ENCODE measurements around the gene SERPINE2.
A peak's percentile ranks its signal among the peaks of the same experiment; 100 is the strongest.

The SERPINE2 gene

DNA sequence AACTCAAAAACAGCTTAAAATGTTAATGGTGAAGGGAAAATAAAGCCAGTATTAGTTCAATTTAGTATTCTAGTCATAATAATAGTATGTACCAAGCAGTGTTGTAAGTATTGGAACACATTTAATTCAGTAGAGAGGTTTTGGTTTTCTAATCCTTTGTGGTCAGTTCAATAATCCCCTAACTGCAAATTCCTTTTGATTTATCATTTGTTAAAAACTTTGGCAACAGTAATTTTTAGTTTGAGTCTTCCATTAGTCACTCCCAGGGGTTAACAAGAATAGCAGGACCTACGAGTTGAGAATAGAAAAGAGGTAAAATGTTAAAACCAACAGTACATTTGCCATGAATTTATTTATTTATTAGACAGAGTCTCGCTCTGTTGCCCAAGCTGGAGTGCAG lies 71.1 kb downstream of the SERPINE2 start:
- H3K36me3 ChIP-seq (ENCODE audit: low read length) = peaks cover 35% of the 10 kb centered on the region
- no peak overlapping the region for H3K9ac ChIP-seq (ENCODE audit: low read length)

DNA sequence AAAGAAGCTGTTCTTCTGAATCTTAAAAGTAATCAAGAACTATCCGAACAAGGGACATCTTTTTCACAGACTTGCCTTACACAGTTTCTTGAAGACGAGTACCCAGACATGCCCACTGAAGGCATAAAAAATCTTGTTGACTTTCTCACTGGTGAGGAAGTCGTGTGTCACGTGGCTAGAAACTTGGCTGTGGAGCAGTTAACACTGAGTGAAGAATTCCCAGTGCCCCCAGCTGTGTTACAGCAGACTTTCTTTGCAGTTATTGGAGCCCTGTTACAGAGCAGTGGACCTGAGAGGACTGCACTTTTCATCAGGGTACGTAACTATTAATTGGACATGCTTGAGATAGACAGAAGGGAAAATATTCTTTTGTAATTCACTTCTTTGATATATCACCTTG lies 79.4 kb downstream of the SERPINE2 start:
- peaks cover 4% of the 10 kb centered on the region; the same call in 1 of the 2 replicates for H3F3A ChIP-seq (ENCODE audit: insufficient read depth)
- TF ChIP-seq, protein P1, sequence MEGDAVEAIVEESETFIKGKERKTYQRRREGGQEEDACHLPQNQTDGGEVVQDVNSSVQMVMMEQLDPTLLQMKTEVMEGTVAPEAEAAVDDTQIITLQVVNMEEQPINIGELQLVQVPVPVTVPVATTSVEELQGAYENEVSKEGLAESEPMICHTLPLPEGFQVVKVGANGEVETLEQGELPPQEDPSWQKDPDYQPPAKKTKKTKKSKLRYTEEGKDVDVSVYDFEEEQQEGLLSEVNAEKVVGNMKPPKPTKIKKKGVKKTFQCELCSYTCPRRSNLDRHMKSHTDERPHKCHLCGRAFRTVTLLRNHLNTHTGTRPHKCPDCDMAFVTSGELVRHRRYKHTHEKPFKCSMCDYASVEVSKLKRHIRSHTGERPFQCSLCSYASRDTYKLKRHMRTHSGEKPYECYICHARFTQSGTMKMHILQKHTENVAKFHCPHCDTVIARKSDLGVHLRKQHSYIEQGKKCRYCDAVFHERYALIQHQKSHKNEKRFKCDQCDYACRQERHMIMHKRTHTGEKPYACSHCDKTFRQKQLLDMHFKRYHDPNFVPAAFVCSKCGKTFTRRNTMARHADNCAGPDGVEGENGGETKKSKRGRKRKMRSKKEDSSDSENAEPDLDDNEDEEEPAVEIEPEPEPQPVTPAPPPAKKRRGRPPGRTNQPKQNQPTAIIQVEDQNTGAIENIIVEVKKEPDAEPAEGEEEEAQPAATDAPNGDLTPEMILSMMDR (IDR thresholded peaks at IDR 0.05; ENCODE audit: insufficient read depth, low read length, poor library complexity, severe bottlenecking) = no peak
- TF ChIP-seq EZH2phosphoT487 (conservative IDR thresholded peaks at IDR 0.05; ENCODE audit: low read length) = no peak
- no peak overlapping the region for H3K27ac ChIP-seq (ENCODE audit: low read depth, low read length)
- H3K27me3 ChIP-seq (ENCODE audit: low read length) = no peaks in the 10 kb centered on the region
- H3K36me3 ChIP-seq (ENCODE audit: low read length) = peaks cover 33% of the 10 kb centered on the region
- H4K20me1 ChIP-seq (ENCODE audit: low read depth, low read length) = peaks cover 24% of the 10 kb centered on the region
- H3K9me3 ChIP-seq (ENCODE audit: insufficient read depth, low read length) = no peaks in the 10 kb centered on the region
- H3K9me2 ChIP-seq (replicated peaks; ENCODE audit: insufficient read depth, low read length) = no peaks in the 10 kb centered on the region
- peak overlapping the region; percentile 79 for H3K4me2 ChIP-seq (ENCODE audit: low read depth, low read length, poor library complexity, severe bottlenecking)
- H3K79me2 ChIP-seq (ENCODE audit: insufficient read depth, low read length) = peaks cover 69% of the 10 kb centered on the region
- no peak overlapping the region for H2AFZ ChIP-seq (ENCODE audit: low read depth, low read length, severe bottlenecking)
- no peak overlapping the region for H3K9ac ChIP-seq (ENCODE audit: low read length)
- H3K4me3 ChIP-seq (ENCODE audit: insufficient read depth, low read length, poor library complexity, severe bottlenecking) = no peak overlapping the region

More for the DNA sequence above, 71.1 kb downstream of the SERPINE2 start:
- H3F3A ChIP-seq (ENCODE audit: insufficient read depth) = peaks cover 14% of the 10 kb centered on the region; the same call in 1 of the 2 replicates
- peaks cover 7% of the 10 kb centered on the region; the same call in 1 of the 2 replicates for H4K20me1 ChIP-seq (ENCODE audit: low read depth, low read length)
- no peak overlapping the region for H3K4me2 ChIP-seq (ENCODE audit: low read depth, low read length, poor library complexity, severe bottlenecking)
- H3K9me3 ChIP-seq (ENCODE audit: insufficient read depth, low read length) = no peaks in the 10 kb centered on the region
- no peak overlapping the region for H2AFZ ChIP-seq (ENCODE audit: low read depth, low read length, severe bottlenecking)
- H3K27ac ChIP-seq (ENCODE audit: low read depth, low read length) = no peak overlapping the region
- H3K4me3 ChIP-seq (ENCODE audit: insufficient read depth, low read length, poor library complexity, severe bottlenecking) = no peak overlapping the region
- no peaks in the 10 kb centered on the region for H3K9me2 ChIP-seq (replicated peaks; ENCODE audit: insufficient read depth, low read length)
- H3K79me2 ChIP-seq (ENCODE audit: insufficient read depth, low read length) = peaks cover 19% of the 10 kb centered on the region
- no peaks in the 10 kb centered on the region for H3K27me3 ChIP-seq (ENCODE audit: low read length)
- TF ChIP-seq EZH2phosphoT487 (conservative IDR thresholded peaks at IDR 0.05; ENCODE audit: low read length) = no peak
- TF ChIP-seq, protein P1 (IDR thresholded peaks at IDR 0.05; ENCODE audit: insufficient read depth, low read length, poor library complexity, severe bottlenecking) = no peak

DNA sequence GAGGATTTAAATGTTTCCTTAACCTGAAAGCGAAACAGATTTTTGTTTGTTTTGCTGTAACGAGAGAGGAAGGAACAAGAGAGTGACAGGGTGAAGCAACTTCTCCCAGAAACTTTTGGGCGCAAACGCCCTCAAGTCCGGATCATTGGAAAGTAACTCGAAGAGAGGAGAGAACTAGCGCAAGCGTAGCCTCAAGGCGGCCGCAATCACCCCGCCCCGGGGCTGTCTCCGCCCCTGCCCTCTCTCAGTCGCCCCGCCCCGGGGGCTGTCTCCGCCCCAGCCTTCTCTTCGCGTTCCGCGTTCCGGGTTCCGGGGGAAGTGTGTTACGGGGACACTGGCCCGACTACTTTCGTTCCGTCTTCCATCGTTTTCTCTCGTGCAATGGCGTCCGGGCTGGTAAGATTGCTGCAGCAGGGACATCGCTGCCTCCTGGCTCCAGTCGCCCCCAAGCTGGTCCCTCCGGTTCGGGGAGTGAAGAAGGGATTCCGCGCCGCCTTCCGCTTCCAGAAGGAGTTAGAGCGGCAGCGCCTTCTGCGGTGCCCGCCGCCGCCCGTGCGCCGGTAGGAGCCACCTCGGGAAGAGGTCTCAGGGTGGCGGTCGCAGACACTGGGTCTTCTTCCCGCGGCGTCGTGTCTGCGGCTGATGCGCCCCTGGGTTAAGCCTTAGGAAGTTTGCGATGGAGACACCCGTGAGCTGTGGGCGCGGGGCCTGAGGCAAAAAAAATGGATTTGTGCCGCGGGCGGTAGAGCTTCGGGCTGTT lies 81.8 kb downstream of the SERPINE2 start, which contains the start of gene MRPL44:
Gene MRPL44, plus strand, starts transcription at position 372 of the 760 bp plus-strand sequence. Its CDS starts 10 bp downstream, at position 382.
- TF ChIP-seq EZH2phosphoT487 (conservative IDR thresholded peaks at IDR 0.05; ENCODE audit: low read length) = no peak
- TF ChIP-seq, protein P1 (IDR thresholded peaks at IDR 0.05; ENCODE audit: insufficient read depth, low read length, poor library complexity, severe bottlenecking) = no peak
- Histone ChIP-seq H3K9ac (ENCODE audit: low read length) (peak within 1 kb of the TSS; percentile 92), H3K27me3 (ENCODE audit: low read length) (no peaks in the 10 kb centered on the region), H3K36me3 (ENCODE audit: low read length) (peaks cover 19% of the 10 kb centered on the region), H4K20me1 (ENCODE audit: low read depth, low read length) (peaks cover 17% of the 10 kb centered on the region), H3K27ac (ENCODE audit: low read depth, low read length) (no peak within 1 kb of the TSS; the same call in 1 of the 2 replicates), H2AFZ (ENCODE audit: low read depth, low read length, severe bottlenecking) (peak within 1 kb of the TSS; percentile 96), H3K4me3 (ENCODE audit: insufficient read depth, low read length, poor library complexity, severe bottlenecking) (peak within 1 kb of the TSS; percentile 99), H3F3A (ENCODE audit: insufficient read depth) (no peaks in the 10 kb centered on the region; the same call in 1 of the 2 replicates), H3K79me2 (ENCODE audit: insufficient read depth, low read length) (peaks cover 50% of the 10 kb centered on the region), H3K9me2 (replicated peaks; ENCODE audit: insufficient read depth, low read length) (no peaks in the 10 kb centered on the region), H3K9me3 (ENCODE audit: insufficient read depth, low read length) (no peaks in the 10 kb centered on the region), H3K4me2 (ENCODE audit: low read depth, low read length, poor library complexity, severe bottlenecking) (peak within 1 kb of the TSS; percentile 96)

Data from SU-DHL-6 (cell line).